K562 (cell line): ENCODE data around the gene ETV3. TPM values are rescaled to one million over a fixed set of nuclear protein-coding genes. Genes with fewer than 3 reads are reported as not detected.

ENCODE experiments used
- ATAC-seq: fragments of 200-7000 bp; cut with Tn5 transposase; 3 replicates; pipeline ENCODE4 v1.9.1; 2020; ENCODE audit warnings: moderate library complexity
- BruUV-seq: library from RNA; stranded (reverse); fragments of 400-500 nt; replicated peaks from 2 replicates; lab custom pipeline; 2021; lab: Mats Ljungman, UMichigan
- CTCF ChIA-PET: fragments of 300-600 bp; formaldehyde crosslinking; extraction: SDS; loops from one replicate; lab custom pipeline; 2021; ENCODE audit warnings: low intra/inter-chr PET ratio; lab: Yijun Ruan, JAX
- POLR2A ChIA-PET: fragments of 300-600, 350-650 bp; sonication (Branson Sonifier 250); formaldehyde crosslinking; extraction: SDS; loops from one replicate; lab custom pipeline; 2021; ENCODE audit warnings: antibody characterized with exemption, inconsistent platforms; lab: Yijun Ruan, JAX
- DNase-seq, 4 experiments: peaks; one replicate each; pipeline versions ENCODE4 v3.0.0 to v3.0.0-alpha.2; 2011 to 2018; ENCODE audit warnings: low spot score in 3 of 4, mixed read lengths in 3 of 4; ENCODE audit errors: extremely low read depth in 1 of 4
- FAIRE-seq: peaks from 2 replicates; lab custom pipeline; 2011; peaks lifted over from hg19 to GRCh38; lab: Jason Lieb, UNC
- H2AFZ ChIP-seq: 2 replicates; pipeline ENCODE4 v1.6.0; 2011; ENCODE audit warnings: low read depth, low read length, control low read depth, inconsistent platforms
- H3K27ac ChIP-seq: fragments of 200-600 bp; 3 replicates; pipeline ENCODE4 v1.8.0; 2011; ENCODE audit warnings: low read depth, mild to moderate bottlenecking, control low read depth, inconsistent platforms, low read length, moderate library complexity, mixed read lengths; ENCODE audit errors: extremely low read depth
- H3K27me3 ChIP-seq, 2 experiments: fragments of 300-600 bp in 1 of 2; 2 replicates in 1 of 2; 3 replicates in 1 of 2; pipeline versions ENCODE4 v1.6.0 to v1.8.0; 2011; ENCODE audit warnings: inconsistent platforms in 2 of 2, low read length in 2 of 2, mild to moderate bottlenecking in 1 of 2, mixed read lengths in 1 of 2, moderate library complexity in 1 of 2; ENCODE audit not compliant: control insufficient read depth in 2 of 2, insufficient read depth in 2 of 2
- H3K36me3 ChIP-seq: fragments of 300-600 bp; 3 replicates; pipeline ENCODE4 v1.8.0; 2011; ENCODE audit warnings: mild to moderate bottlenecking, low read length, inconsistent platforms; ENCODE audit not compliant: control insufficient read depth, insufficient read depth
- H3K4me1 ChIP-seq, 2 experiments: fragments of 200-600 bp in 1 of 2; replicated peaks in 1 of 2; 2 replicates in 1 of 2; 3 replicates in 1 of 2; pipeline versions ENCODE4 v1.5.1 to v1.8.0; 2011; ENCODE audit warnings: inconsistent platforms in 2 of 2, low read length in 2 of 2, mild to moderate bottlenecking in 1 of 2, mixed read lengths in 1 of 2, moderate library complexity in 1 of 2; ENCODE audit not compliant: control insufficient read depth in 2 of 2, insufficient read depth in 2 of 2
- H3K4me2 ChIP-seq: 2 replicates; pipeline ENCODE4 v1.6.1; 2011; ENCODE audit warnings: low read length, control low read depth, inconsistent platforms, mixed read lengths; ENCODE audit not compliant: insufficient read depth
- H3K4me3 ChIP-seq: fragments of 200-600 bp; sonication (generic), shearing (Covaris generic); 2 replicates; pipeline ENCODE4 v1.5.1; 2016; ENCODE audit warnings: control low read depth, inconsistent platforms
- H3K79me2 ChIP-seq: fragments of 200-600 bp; 3 replicates; pipeline ENCODE4 v1.8.0; 2011; ENCODE audit warnings: low read length, inconsistent platforms; ENCODE audit not compliant: control insufficient read depth, insufficient read depth
- H3K9ac ChIP-seq, 2 experiments: 2 replicates each; pipeline versions ENCODE4 v1.6.0 to v1.6.1; 2011; ENCODE audit warnings: low read depth in 2 of 2, low read length in 2 of 2, control low read depth in 1 of 2, inconsistent platforms in 1 of 2, mild to moderate bottlenecking in 1 of 2, mixed read lengths in 1 of 2; ENCODE audit not compliant: insufficient read depth in 1 of 2
- H3K9me1 ChIP-seq: one replicate; pipeline ENCODE4 v1.6.0; 2011; ENCODE audit warnings: inconsistent platforms, mild to moderate bottlenecking, low read length, moderate library complexity; ENCODE audit not compliant: control insufficient read depth, insufficient read depth
- H3K9me3 ChIP-seq: replicated peaks from 2 replicates; pipeline ENCODE4 v1.5.1; 2011; ENCODE audit warnings: low read depth, low read length, inconsistent platforms; ENCODE audit not compliant: control insufficient read depth, insufficient read depth
- H4K20me1 ChIP-seq: replicated peaks from 2 replicates; pipeline ENCODE4 v1.6.1; 2011; ENCODE audit warnings: low read length, inconsistent platforms, mixed read lengths; ENCODE audit not compliant: control insufficient read depth, insufficient read depth
- ILK ChIP-seq: fragments of 450-650 bp; IDR thresholded peaks from 2 replicates; pipeline ENCODE4 v1.6.1; 2016; ENCODE audit warnings: missing genetic modification characterization, low read depth, mild to moderate bottlenecking, missing compliant biosample characterization, moderate library complexity, borderline replicate concordance
- IRF9 ChIP-seq: fragments of 450-650 bp; IDR thresholded peaks from 2 replicates; pipeline ENCODE4 v1.6.1; 2016; ENCODE audit warnings: missing biosample characterization, missing genetic modification characterization
- POU5F1 ChIP-seq: fragments of 150-350 bp; IDR thresholded peaks from 2 replicates; pipeline ENCODE4 v1.6.1; 2014; ENCODE audit warnings: borderline replicate concordance, low read length, low read depth, mild to moderate bottlenecking; ENCODE audit not compliant: partially characterized antibody
- TCF7L2 ChIP-seq: fragments of 150-350 bp; IDR thresholded peaks from 2 replicates; pipeline ENCODE4 v1.6.1; 2016; ENCODE audit warnings: low read depth, mild to moderate bottlenecking, low read length, moderate library complexity
- TOE1 ChIP-seq, 2 experiments: fragments of 450-650 bp in 1 of 2; sonication (generic) in 1 of 2; formaldehyde crosslinking in 1 of 2; IDR thresholded peaks; 2 replicates each; pipeline versions ENCODE4 v1.7.1 to v1.8.0; 2016 to 2022; ENCODE audit warnings: borderline replicate concordance in 2 of 2, mild to moderate bottlenecking in 2 of 2, antibody characterized with exemption in 1 of 2, inconsistent platforms in 1 of 2, low read depth in 1 of 2, missing genetic modification reagents in 1 of 2, moderate library complexity in 1 of 2
- ZBTB12 ChIP-seq: fragments of 250-450 bp; sonication (Bioruptor Pico); IDR thresholded peaks from 2 replicates; pipeline ENCODE4 v1.4.0; 2020
- ZNF3 ChIP-seq: fragments of 250-450 bp; sonication (Bioruptor Pico); IDR thresholded peaks from 2 replicates; pipeline ENCODE4 v1.5.0; 2021; ENCODE audit warnings: mild to moderate bottlenecking, moderate library complexity
- ZNF354B ChIP-seq: fragments of 250-450 bp; sonication (Bioruptor Pico); IDR thresholded peaks from 2 replicates; pipeline ENCODE4 v1.4.0; 2020
- ZNF436 ChIP-seq: fragments of 250-450, 450-650 bp; sonication (Bioruptor Pico); formaldehyde crosslinking; IDR thresholded peaks from 2 replicates; pipeline ENCODE4 v1.7.0; 2020; ENCODE audit warnings: mild to moderate bottlenecking
- ZNF586 ChIP-seq: fragments of 450-650 bp; formaldehyde crosslinking; conservative IDR thresholded peaks from 2 replicates; pipeline ENCODE4 v1.4.0; 2020; ENCODE audit warnings: mild to moderate bottlenecking, moderate library complexity
- ZNF592 ChIP-seq: fragments of 450-650 bp; IDR thresholded peaks from 2 replicates; pipeline ENCODE4 v1.6.1; 2017; ENCODE audit warnings: antibody characterized with exemption, mild to moderate bottlenecking
- WGBS: fragments of 100-300 bp; shearing (Covaris generic); methylation state at CpG from one replicate; pipeline ENCODE4 v1.1.6; 2016; ENCODE audit warnings: low coverage, mixed read lengths; ENCODE audit not compliant: insufficient coverage; ENCODE audit errors: missing lambda C conversion rate; 5-methylcytosine and 5-hydroxymethylcytosine counted together
- in situ Hi-C: fragments of 300-500 bp; cut with MboI; formaldehyde crosslinking; loops from 4 replicates; pipeline ENCODE4 v1.15.0; 2018; ENCODE audit warnings: inconsistent platforms, mixed read lengths
- intact Hi-C: fragments of 100-400 bp; cut with micrococcal nuclease; formaldehyde crosslinking; loops from 2 replicates; pipeline ENCODE4 v1.14.2; 2022
- polyA plus RNA-seq, 8 experiments: library from polyadenylated mRNA; depleted of rRNA in 4 of 8; stranded (reverse) in 5 of 8; unstranded in 3 of 8; fragments of >200 nt; fragmentation: Nextera tagmentation in 2 of 8; fragmentation: Illumina TruSeq in 1 of 8; extraction: Ambion mirVana in 2 of 8; extraction: Trizol in 1 of 8; gene quantifications; 2 replicates each; pipeline versions ENCODE4 v1.2.1 to v1.2.3, GENCODE V29; 2011 to 2014; ENCODE audit warnings: inconsistent platforms in 1 of 8, missing spikeins in 1 of 8
- total RNA-seq, 7 experiments: library from RNA; depleted of rRNA in 6 of 7; stranded (reverse); fragments of >200 nt in 6 of 7; fragmentation: Illumina TruSeq in 2 of 7; extraction: Trizol in 2 of 7; gene quantifications; 2 replicates each; pipeline versions ENCODE4 v1.2.1 to v1.2.3, GENCODE V29; 2011 to 2021; ENCODE audit warnings: low replicate concordance in 1 of 7
- TF ChIP-seq, protein P1 (sequence below): fragments of 250-450 bp; sonication (Bioruptor Pico); IDR thresholded peaks from 2 replicates; pipeline ENCODE4 v1.5.0; 2022; ENCODE audit warnings: mild to moderate bottlenecking

The ETV3 gene
- total and polyA plus RNA-seq, 9 of the 15 experiments (the other 6 are each of a cell fraction or from before 2014, with no cell fraction given), result 3.1 to 16.0 (median 9.0) TPM

- H4K20me1 ChIP-seq, result no peaks in the 10 kb centered on the region
- H2AFZ ChIP-seq, result peak overlapping the region; percentile 5; the same call in 1 of the 2 replicates
- H3K4me3 ChIP-seq, result no peak overlapping the region
- 50% methylated on average over 1 of the region's 1 CpG for WGBS
- CTCF ChIA-PET, result no interaction called here
- FAIRE-seq (no peak), ATAC-seq (no peak), DNase-seq (no peak)
- no TSS peak for BruUV-seq
- no peak overlapping the region for H3K9ac ChIP-seq
- intact Hi-C loops, result no loop called here
- TF ChIP-seq ZNF3 (CRISPR knock-in tag) (no peak), ZNF586 (no peak), TOE1 (IDR thresholded peaks at IDR 0.05; ENCODE audit: borderline replicate concordance) (no peak), TOE1 (CRISPR knock-in tag; IDR thresholded peaks at IDR 0.05; ENCODE audit: borderline replicate concordance, low read depth) (no peak), ZBTB12 (CRISPR knock-in tag) (no peak), TCF7L2 (no peak), ILK (tag) (no peak), IRF9 (no peak), ZNF592 (no peak), POU5F1 (no peak), ZNF436 (CRISPR knock-in tag) (no peak), ZNF354B (CRISPR knock-in tag) (no peak)
- TF ChIP-seq, protein P1, sequence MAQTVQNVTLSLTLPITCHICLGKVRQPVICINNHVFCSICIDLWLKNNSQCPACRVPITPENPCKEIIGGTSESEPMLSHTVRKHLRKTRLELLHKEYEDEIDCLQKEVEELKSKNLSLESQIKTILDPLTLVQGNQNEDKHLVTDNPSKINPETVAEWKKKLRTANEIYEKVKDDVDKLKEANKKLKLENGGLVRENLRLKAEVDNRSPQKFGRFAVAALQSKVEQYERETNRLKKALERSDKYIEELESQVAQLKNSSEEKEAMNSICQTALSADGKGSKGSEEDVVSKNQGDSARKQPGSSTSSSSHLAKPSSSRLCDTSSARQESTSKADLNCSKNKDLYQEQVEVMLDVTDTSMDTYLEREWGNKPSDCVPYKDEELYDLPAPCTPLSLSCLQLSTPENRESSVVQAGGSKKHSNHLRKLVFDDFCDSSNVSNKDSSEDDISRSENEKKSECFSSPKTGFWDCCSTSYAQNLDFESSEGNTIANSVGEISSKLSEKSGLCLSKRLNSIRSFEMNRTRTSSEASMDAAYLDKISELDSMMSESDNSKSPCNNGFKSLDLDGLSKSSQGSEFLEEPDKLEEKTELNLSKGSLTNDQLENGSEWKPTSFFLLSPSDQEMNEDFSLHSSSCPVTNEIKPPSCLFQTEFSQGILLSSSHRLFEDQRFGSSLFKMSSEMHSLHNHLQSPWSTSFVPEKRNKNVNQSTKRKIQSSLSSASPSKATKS (CRISPR knock-in tag), result no peak
- H3K4me2 ChIP-seq, result no peak overlapping the region
- POLR2A ChIA-PET, result no interaction called here
- H3K27me3 ChIP-seq, result no peaks in the 10 kb centered on the region
- in situ Hi-C loops, result no loop called here
- no peaks in the 10 kb centered on the region for H3K9me1 ChIP-seq
- H3K9me3 ChIP-seq, result no peaks in the 10 kb centered on the region
- H3K4me1 ChIP-seq, result peaks cover 3 to 34% of the 10 kb centered on the region in 2 experiments; a peak in 3 of 5 replicates
- no peaks in the 10 kb centered on the region for H3K79me2 ChIP-seq
- H3K36me3 ChIP-seq, result no peaks in the 10 kb centered on the region; the same call in 2 of the 3 replicates
- H3K27ac ChIP-seq, result no peak overlapping the region
These were observed 6.3 kb upstream of the ETV3 start for GRCh38 chr1:157144509-157144908.
